ENCODE data around the gene ADAMTS16. TPM values are rescaled to one million over a fixed set of nuclear protein-coding genes. Genes with fewer than 3 reads are reported as not detected.

ADAMTS16 gene
- total and polyA plus RNA-seq, 2 donors (not counting 3 experiments of a cell fraction or from before 2014, with no cell fraction given) = not detected

DNA sequence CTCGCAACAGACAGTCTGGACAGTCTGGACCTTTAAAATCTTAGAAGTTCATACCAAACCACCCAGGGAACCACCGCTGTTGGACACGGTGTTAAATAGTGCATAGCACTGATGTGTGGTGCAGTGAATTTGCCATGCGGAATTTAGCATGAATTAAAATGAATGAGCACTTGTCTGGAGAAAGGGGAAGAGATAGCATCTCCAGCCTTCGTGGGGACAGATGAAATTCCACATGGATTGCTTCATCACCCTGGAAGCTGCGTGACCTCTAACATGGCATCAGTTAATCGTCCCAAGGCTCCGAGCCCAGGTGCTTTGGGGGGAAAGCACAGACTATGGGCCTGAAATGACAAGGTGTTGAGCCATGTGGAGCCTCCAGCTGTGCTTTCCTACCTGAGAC lies 91.4 kb downstream of the ADAMTS16 start:
- Histone ChIP-seq H3K4me2 (ENCODE audit: insufficient read depth, low read length) (no peak overlapping the region), H3K9me3 (replicated peaks; ENCODE audit: control insufficient read depth, insufficient read depth, low read length) (no peaks in the 10 kb centered on the region), H3K79me2 (ENCODE audit: control insufficient read depth, insufficient read depth, low read length) (no peaks in the 10 kb centered on the region), H3K27ac (ENCODE audit: insufficient read depth, low read depth, low read length) (no peak overlapping the region), H3K36me3 (ENCODE audit: control insufficient read depth in 2 of 2, extremely low read depth in 1 of 2, insufficient read depth in 2 of 2, low read length in 2 of 2) (no peaks in the 10 kb centered on the region), H3K9ac (replicated peaks; ENCODE audit: extremely low read depth, insufficient read depth, low read length) (no peak overlapping the region), H4K20me1 (replicated peaks; ENCODE audit: control insufficient read depth, extremely low read depth, insufficient read depth, low read length) (no peaks in the 10 kb centered on the region), H3K9me1 (replicated peaks; ENCODE audit: control insufficient read depth, extremely low read depth, insufficient read depth, low read length) (no peaks in the 10 kb centered on the region), H3K4me3 (replicated peaks in 1 of 3; ENCODE audit: insufficient read depth in 1 of 3, low read depth in 1 of 3, low read length in 3 of 3) (no peak overlapping the region), H3K4me1 (ENCODE audit: control insufficient read depth, extremely low read depth, insufficient read depth, low read length) (no peaks in the 10 kb centered on the region), H3K27me3 (ENCODE audit: control insufficient read depth in 2 of 2, insufficient read depth in 2 of 2, low read length in 2 of 2) (no peaks in the 10 kb centered on the region), H2AFZ (ENCODE audit: low read depth, low read length) (no peak overlapping the region)
- ChIA-PET CTCF (no interaction called here), POLR2A (no interaction called here)
- no peak for DNase-seq (ENCODE audit: low read depth, low spot score)
- no TSS peak for BruUV-seq (replicated peaks)
- intact Hi-C loops (cut with micrococcal nuclease) (no loop called here), dilution Hi-C loops (cut with MboI; ENCODE audit: extremely low pct_ligation_motif_present, low sequenced_read_pairs) (no loop called here)
- TF ChIP-seq POLR2AphosphoS5 (IDR thresholded peaks at IDR 0.05; ENCODE audit: insufficient read depth, low read depth, low read length) (no peak), GATA2 (IDR thresholded peaks at IDR 0.05; ENCODE audit: insufficient read depth, insufficient read length, low read depth, low read length) (no peak), JUN (IDR thresholded peaks at IDR 0.05; ENCODE audit: borderline replicate concordance, insufficient read depth, insufficient read length, low read depth) (no peak), MYC (IDR thresholded peaks at IDR 0.05; ENCODE audit: low read depth, low read length) (no peak), POLR2A (IDR thresholded peaks at IDR 0.05; ENCODE audit: low read depth, low read length) (no peak), EZH2 (IDR thresholded peaks at IDR 0.05; ENCODE audit: borderline replicate concordance, low read depth, low read length, severe bottlenecking) (no peak), FOS (IDR thresholded peaks at IDR 0.05; ENCODE audit: borderline replicate concordance, insufficient read depth, low read length) (no peak)
- TF ChIP-seq, protein P1, sequence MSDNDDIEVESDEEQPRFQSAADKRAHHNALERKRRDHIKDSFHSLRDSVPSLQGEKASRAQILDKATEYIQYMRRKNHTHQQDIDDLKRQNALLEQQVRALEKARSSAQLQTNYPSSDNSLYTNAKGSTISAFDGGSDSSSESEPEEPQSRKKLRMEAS (IDR thresholded peaks at IDR 0.05; ENCODE audit: insufficient read depth, insufficient read length) = no peak
- TF ChIP-seq, protein P2, sequence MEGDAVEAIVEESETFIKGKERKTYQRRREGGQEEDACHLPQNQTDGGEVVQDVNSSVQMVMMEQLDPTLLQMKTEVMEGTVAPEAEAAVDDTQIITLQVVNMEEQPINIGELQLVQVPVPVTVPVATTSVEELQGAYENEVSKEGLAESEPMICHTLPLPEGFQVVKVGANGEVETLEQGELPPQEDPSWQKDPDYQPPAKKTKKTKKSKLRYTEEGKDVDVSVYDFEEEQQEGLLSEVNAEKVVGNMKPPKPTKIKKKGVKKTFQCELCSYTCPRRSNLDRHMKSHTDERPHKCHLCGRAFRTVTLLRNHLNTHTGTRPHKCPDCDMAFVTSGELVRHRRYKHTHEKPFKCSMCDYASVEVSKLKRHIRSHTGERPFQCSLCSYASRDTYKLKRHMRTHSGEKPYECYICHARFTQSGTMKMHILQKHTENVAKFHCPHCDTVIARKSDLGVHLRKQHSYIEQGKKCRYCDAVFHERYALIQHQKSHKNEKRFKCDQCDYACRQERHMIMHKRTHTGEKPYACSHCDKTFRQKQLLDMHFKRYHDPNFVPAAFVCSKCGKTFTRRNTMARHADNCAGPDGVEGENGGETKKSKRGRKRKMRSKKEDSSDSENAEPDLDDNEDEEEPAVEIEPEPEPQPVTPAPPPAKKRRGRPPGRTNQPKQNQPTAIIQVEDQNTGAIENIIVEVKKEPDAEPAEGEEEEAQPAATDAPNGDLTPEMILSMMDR (IDR thresholded peaks at IDR 0.05; ENCODE audit: extremely low read depth in 1 of 2, insufficient read depth in 1 of 2, low read depth in 1 of 2, low read length in 2 of 2) = no peak
- no peak for FAIRE-seq

Data from endothelial cell of umbilical vein (primary cell).